ENCODE data around the gene NTRK2. TPM values are rescaled to one million over a fixed set of nuclear protein-coding genes. Genes with fewer than 3 reads are reported as not detected.

NTRK2 gene
- total and polyA plus RNA-seq, 10 of the 15 experiments (the other 5 are each of a cell fraction or from before 2014, with no cell fraction given) = 0.42 to 4.6 (median 0.65) TPM

DNA sequence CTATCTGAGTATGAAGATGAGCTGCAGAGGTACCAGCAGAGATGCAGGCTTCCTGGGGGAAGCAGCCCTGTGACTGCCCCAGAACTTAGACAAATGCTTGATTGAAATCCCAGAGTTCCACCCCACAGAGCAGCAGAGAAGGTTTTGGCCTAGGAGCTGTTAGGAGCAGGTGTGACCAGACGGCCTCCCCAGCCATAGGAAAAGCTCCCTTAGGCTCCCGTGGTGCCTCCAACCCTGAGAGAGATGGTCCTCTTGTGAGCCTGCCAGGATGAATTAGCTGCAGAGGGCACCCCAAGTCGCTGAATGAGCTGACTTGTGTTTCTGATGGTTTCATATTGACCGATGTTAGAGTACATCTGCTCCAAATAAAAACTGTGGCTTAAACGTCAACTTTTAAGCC lies 22.1 kb downstream of the NTRK2 start:
- no peak overlapping the region for H3K9ac ChIP-seq (ENCODE audit: control insufficient read depth, insufficient read depth, low read length)
- POLR2A ChIA-PET = no interaction called here
- SMC1A ChIA-PET (ENCODE audit: uncharacterized antibody, unreplicated experiment) = interaction anchor here (1.0 to 1.3 kb wide), 5 partner anchors 11 to 90 kb away, joined by 3 to 11 read pairs (median 3); no protein-coding TSS in a partner anchor
- BruUV-seq (replicated peaks) = no TSS peak
- peaks cover 10% of the 10 kb centered on the region for H3K4me1 ChIP-seq (ENCODE audit: control insufficient read depth, insufficient read depth, low read length)
- CTCF ChIA-PET = interaction anchor here (0.5 to 0.6 kb wide), 2 partner anchors 14 to 303 kb away, joined by 3 read pairs; no protein-coding TSS in a partner anchor
- H3K27me3 ChIP-seq (replicated peaks in 1 of 2; ENCODE audit: control insufficient read depth in 2 of 2, insufficient read depth in 2 of 2, low read length in 1 of 2) = no peaks in the 10 kb centered on the region
- WGBS (ENCODE audit: insufficient coverage, insufficient replicate concordance, low lambda C conversion rate, missing lambda C conversion rate) = 38% methylated on average over 5 of the region's 5 CpGs
- no peaks in the 10 kb centered on the region for H3K9me3 ChIP-seq (replicated peaks; ENCODE audit: control insufficient read depth, insufficient read depth, low read length)
- TF ChIP-seq REST (IDR thresholded peaks at IDR 0.05; ENCODE audit: low read depth, low read length) (no peak), ZZZ3 (IDR thresholded peaks at IDR 0.05; ENCODE audit: control insufficient read depth, insufficient read length, low read depth) (no peak), NFYB (IDR thresholded peaks at IDR 0.05; ENCODE audit: insufficient read depth, low read depth, low read length) (no peak), SMAD1 (IDR thresholded peaks at IDR 0.05; ENCODE audit: low read depth, partially characterized antibody) (no peak), CREM (IDR thresholded peaks at IDR 0.05; ENCODE audit: low read depth) (no peak), PML (IDR thresholded peaks at IDR 0.05; ENCODE audit: low read length) (no peak), MYC (IDR thresholded peaks at IDR 0.05; ENCODE audit: insufficient read depth, insufficient read length, insufficient replicate concordance, low read length, severe bottlenecking) (no peak), HCFC1 (IDR thresholded peaks at IDR 0.05; ENCODE audit: low read length) (no peak), STAT3 (IDR thresholded peaks at IDR 0.05; ENCODE audit: low read depth, low read length) (no peak)
- TF ChIP-seq, protein P1, sequence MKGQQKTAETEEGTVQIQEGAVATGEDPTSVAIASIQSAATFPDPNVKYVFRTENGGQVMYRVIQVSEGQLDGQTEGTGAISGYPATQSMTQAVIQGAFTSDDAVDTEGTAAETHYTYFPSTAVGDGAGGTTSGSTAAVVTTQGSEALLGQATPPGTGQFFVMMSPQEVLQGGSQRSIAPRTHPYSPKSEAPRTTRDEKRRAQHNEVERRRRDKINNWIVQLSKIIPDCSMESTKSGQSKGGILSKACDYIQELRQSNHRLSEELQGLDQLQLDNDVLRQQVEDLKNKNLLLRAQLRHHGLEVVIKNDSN (IDR thresholded peaks at IDR 0.05; ENCODE audit: borderline replicate concordance, extremely low read length, insufficient read depth, low read depth, low read length) = no peak
- DNase-seq (ENCODE audit: low read depth, low spot score) (no peak), FAIRE-seq (no peak), ATAC-seq (no peak)
- no peak overlapping the region; the same call in 1 of the 2 replicates for H2AFZ ChIP-seq (ENCODE audit: control insufficient read depth, low read depth, low read length)
- H3K27ac ChIP-seq (ENCODE audit: control insufficient read depth, insufficient read depth) = no peak overlapping the region
- no peak overlapping the region for H3K4me3 ChIP-seq
- no peak overlapping the region for H3K4me2 ChIP-seq (ENCODE audit: control insufficient read depth, insufficient read depth)
- RAD21 ChIA-PET (ENCODE audit: unreplicated experiment) = interaction anchor here (1.1 to 15.7 kb wide), 2 partner anchors 91 to 295 kb away, joined by 3 to 582 read pairs; no protein-coding TSS in a partner anchor
- no peaks in the 10 kb centered on the region for H3K79me2 ChIP-seq (ENCODE audit: control insufficient read depth, insufficient read depth, low read length)
- in situ Hi-C loops (cut with MboI) = loop anchor here (10.0 kb wide), 1 partner anchor 453 kb away; no protein-coding TSS in a partner anchor
- no peaks in the 10 kb centered on the region for H4K20me1 ChIP-seq (ENCODE audit: control insufficient read depth, insufficient read depth)
- no peaks in the 10 kb centered on the region for H3K36me3 ChIP-seq (ENCODE audit: control insufficient read depth in 2 of 2, insufficient read depth in 2 of 2, low read length in 1 of 2)
- intact Hi-C loops (cut with micrococcal nuclease; ENCODE audit: unreplicated experiment) = loop anchor here (10.0 kb wide), 2 partner anchors 373 to 453 kb away; no protein-coding TSS in a partner anchor
